ENCODE results near the gene ARMCX1.
"Not testable (repeated sequence)": the region's sequence is repeated elsewhere in the genome, so short reads cannot be mapped to it uniquely, and the experiment has no call there.

Gene ARMCX1

GRCh38 chrX:101550362-101550750 lies at the start of gene ARMCX1:
Gene ARMCX1, plus strand, starts transcription at chrX:101550547. Its CDS starts 2,384 bp downstream, at chrX:101552931.
- DNase-seq: peak; percentile 12

- not testable (repeated sequence) for DNase-seq
These were observed 47.4 kb upstream of the ARMCX1 start for GRCh38 chrX:101502929-101503328.

- DNase-seq: no peak
These were observed 43.0 kb upstream of the ARMCX1 start for GRCh38 chrX:101507372-101507771.

GRCh38 chrX:101507986-101508385 lies 42.4 kb upstream of the ARMCX1 start:
- no peak for DNase-seq

GRCh38 chrX:101530944-101531343 lies 19.4 kb upstream of the ARMCX1 start:
- no peak for DNase-seq

GRCh38 chrX:101539116-101539515 lies 11.2 kb upstream of the ARMCX1 start:
- no peak for DNase-seq

- DNase-seq: no peak
These were observed 518 bp downstream of the ARMCX1 start for GRCh38 chrX:101550751-101551379.

GRCh38 chrX:101551380-101551767 lies 1.0 kb downstream of the ARMCX1 start:
- DNase-seq: no peak

GRCh38 chrX:101552714-101553113 lies 2.4 kb downstream of the ARMCX1 start:
- no peak for DNase-seq

GRCh38 chrX:101564651-101565050 lies 14.3 kb downstream of the ARMCX1 start:
- DNase-seq: no peak

- DNase-seq: no peak
These were observed 45.5 kb downstream of the ARMCX1 start for GRCh38 chrX:101595739-101596419.

- DNase-seq: not testable (repeated sequence)
These were observed 49.2 kb downstream of the ARMCX1 start for GRCh38 chrX:101599592-101599991.

GRCh38 chrX:101602077-101602476 lies 51.7 kb downstream of the ARMCX1 start:
- DNase-seq: no peak

Measured in activated naive CD4-positive, alpha-beta T cell treated with anti-CD3 and anti-CD28 coated beads, Interleukin-2, amount 50 U/mL, for 16 hours (primary cell).